Measurements from ENCODE around the gene SMTN. TPM values are rescaled to one million over a fixed set of nuclear protein-coding genes. Genes with fewer than 3 reads are reported as not detected.
"Not testable (repeated sequence)": the region's sequence is repeated elsewhere in the genome, so short reads cannot be mapped to it uniquely, and the experiment has no call there.

The SMTN gene
- polyA plus RNA-seq, 1 donor = 37.1 TPM

DNA sequence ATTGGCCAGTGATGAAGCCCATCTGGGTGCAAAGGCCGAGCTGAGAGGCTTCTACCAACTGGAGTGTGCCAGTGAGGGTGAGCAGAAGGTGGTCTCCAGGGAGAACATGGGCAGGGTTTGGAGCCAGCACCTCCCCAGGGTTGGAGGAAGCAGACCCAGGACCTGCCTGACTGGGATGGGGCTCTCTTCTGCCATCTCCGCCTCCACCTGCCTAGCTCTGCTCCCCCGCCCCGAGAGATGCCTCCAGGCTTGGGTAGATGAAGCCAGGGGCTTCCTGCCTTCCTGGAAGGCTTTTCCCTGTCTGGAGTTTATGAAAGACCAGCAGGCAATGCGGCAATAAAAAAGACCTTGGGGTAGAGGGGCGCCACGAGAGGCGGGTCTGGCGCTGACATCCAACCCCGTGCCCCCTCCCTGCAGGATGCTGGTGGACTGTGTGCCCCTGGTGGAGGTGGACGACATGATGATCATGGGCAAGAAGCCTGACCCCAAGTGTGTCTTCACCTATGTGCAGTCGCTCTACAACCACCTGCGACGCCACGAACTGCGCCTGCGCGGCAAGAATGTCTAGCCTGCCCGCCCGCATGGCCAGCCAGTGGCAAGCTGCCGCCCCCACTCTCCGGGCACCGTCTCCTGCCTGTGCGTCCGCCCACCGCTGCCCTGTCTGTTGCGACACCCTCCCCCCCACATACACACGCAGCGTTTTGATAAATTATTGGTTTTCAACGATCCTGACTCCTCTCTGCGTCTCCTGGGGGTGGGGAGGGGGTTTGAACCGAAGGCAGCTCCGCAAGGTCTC is 23.0 kb downstream of the SMTN start:
- no peak for DNase-seq

- DNase-seq = no peak
These were observed 23.8 kb downstream of the SMTN start for GRCh38 chr22:31104869-31105268.

GRCh38 chr22:31105282-31105929 is 24.3 kb downstream of the SMTN start:
- DNase-seq = no peak

DNA sequence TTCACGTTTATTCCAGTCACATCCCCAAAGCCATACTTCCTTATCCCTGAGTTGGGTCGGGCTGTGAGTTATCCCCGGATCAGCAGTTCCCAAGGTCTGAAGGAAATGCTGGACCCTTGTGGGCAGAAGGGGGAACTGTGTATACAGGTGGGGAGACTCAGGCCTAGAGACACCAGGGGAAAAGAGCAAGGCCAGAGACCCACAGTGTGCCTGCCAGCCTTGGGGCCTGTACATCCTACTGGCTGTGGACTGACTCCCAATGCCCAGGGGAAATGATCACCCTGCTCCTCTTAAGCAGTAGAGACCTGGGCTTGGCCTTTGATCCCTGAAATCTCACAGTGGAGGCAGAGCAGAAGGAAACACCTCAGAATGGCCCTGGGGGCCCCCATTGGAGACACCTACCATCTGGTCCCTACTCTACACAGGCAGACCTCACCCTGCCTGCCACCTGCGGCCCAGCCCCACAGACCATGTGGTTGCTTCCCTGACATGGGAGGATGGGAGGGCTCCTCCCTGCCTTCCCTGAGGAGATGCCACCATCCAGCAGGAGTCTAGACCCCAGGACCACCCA is 25.0 kb downstream of the SMTN start:
- DNase-seq = no peak

GRCh38 chr22:31106731-31107177 is 25.6 kb downstream of the SMTN start:
- no peak for DNase-seq

DNA sequence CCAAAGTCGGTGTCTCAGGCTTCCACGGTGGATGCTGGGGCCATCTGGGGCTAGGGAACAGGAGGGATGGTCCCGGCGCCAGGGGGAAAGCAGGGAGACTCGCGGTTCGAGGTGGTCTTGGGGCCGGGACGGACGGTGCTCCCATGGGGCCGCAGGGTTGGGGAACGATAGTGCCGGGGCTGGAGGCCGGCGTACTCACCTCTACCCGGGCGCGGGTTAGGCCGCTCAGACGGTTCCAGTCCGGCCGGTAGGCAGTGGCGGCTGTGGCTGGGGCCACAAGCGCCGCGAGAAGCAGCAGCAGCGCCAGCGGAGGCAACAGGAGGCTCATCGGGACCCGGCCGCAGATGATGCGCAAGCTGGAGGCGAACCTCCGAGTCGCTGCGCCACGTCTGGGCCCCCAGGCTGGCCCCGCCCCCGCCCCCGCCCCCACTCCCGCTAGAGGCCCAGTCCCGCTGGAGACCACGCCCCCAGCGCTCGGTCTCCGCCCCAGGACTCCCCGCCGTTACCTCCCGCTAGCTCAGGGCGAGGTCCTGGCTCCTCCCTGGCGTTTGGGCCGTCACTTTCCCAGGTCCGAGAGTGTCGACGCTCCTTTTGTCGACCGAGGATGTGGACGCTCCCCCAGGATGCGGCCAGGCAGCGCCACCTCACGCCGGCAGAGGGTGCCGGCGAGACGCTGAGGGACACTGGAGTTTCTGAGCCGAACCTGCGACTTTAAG is 26.2 kb downstream of the SMTN start, which contains the start of gene SELENOM:
Gene SELENOM (minus strand): TSS at position 391 of the 716 bp plus-strand sequence. CDS start 63 bp downstream, at position 328.
- peak; percentile 94 for DNase-seq

- DNase-seq = no peak
These were observed 26.7 kb downstream of the SMTN start for GRCh38 chr22:31107894-31108218.

DNA sequence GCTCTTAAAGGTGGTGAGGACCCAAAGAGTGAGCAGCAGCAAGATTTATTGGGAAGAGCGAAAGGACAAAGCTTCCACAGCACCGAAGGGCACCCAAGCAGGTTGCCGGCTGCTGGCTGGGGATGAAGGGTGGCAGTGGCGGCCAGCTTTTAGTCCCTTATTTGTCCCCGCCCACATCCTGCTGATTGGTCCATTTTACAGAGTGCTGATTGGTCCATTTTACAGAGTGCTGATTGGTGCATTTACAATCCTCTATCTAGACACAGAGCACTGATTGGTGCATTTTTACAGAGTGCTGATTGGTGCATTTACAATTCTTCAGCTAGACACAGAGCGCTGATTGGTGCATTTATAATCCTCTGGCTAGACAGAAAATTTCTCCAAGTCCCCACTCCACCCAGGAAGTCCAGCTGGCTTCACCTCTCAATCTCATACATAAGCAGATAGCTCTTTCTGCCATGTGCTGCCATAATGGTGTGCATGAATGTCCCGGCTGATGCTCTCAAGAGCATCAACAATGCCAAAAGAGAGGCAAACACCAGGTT is 31.5 kb downstream of the SMTN start:
- DNase-seq = not testable (repeated sequence)

GRCh38 chr22:31118046-31118820 is 37.1 kb downstream of the SMTN start:
- DNase-seq = no peak

GRCh38 chr22:31119026-31119717 is 38.1 kb downstream of the SMTN start:
- no peak for DNase-seq

DNA sequence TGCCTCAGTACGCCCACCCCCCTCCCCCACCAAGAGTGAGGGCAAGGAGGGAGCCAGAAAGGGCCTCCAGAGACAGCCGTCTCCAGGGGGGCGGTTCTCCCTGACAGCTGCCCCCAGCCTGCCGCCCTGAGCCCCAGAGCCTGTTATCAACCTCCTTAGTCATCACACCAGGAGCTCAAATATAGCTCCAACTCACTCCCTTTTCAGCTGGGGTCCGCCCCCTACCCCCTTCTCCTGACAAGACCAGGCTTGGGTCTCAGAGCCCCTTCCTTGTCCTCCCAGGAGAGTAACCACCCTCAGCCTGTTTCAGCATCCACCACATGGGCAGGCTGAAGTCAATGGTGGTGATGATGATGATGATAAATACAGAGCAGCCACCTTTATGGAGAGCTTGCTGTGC is 39.1 kb downstream of the SMTN start:
- DNase-seq = no peak

DNA sequence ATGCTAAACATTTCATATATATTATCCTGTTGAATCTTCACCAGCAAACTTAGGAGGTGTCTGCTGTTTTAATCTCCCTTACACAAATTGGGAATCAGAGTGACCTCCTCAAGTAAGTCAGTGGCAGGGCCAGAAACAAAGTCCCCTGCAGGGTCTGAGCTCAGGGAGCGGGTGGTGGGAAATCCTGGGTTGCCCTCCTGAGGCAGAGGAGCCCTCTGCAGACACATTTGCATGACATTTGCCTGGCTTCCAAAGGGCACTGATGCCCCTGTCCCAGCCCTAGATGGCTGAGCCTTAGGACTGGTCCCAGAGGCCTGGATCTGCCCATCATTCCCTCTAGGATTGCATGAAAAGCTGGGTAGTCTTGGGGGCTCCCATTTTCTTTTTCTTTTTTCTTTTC is 39.5 kb downstream of the SMTN start:
- no peak for DNase-seq

- no peak for DNase-seq
These were observed 40.3 kb downstream of the SMTN start for GRCh38 chr22:31121403-31121802.

DNA sequence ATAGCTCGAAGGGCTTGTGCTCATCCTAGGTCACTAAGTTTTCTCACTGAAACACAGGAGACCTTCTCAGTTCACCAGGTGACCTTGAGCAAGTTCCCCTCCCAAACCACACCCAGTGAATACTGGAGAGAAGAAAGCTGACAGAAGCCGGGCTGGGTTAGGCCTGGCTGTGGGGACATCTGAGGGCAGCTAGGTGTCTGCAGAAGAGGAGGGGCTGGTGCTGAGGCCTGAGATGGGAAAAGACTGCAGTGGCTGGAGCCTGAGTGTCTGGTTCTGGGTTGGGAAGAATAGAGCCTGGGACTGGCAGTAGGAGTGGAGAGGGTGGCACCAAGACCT is 41.0 kb downstream of the SMTN start:
- no peak for DNase-seq

DNA sequence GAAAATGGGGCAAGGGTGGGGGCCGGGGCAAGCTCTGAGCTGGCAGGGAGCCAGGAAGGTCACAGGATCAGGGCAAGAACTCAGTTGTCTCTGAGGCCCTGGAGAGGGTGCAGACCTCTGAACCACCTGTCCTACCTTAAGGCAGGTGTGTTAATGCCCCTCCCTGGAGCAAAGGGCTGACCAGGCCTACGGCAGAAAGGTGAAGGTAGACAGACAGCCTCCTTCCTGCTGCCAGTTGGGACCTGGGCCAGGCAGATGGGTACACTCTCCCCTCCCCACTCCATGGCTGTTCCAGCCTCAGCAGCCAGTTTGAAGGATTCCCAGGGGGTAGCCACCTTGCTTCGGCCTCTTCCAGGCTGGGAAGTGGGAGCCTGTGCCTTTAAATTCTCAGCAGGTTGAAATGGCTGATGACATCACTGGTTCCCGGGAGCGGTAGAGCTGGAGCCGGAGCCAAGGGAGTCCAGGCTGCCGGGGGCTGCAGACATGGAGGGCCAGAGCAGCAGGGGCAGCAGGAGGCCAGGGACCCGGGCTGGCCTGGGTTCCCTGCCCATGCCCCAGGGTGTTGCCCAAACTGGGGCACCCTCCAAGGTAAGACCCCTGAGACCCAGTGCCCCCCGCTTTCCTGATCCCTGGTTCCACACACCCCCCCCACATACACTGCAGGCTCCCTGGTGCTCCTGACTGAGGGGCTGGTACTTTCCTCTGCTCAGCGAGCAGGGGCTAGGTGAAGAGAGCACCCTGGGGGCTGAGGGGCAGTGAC is 41.6 kb downstream of the SMTN start, which contains the start of gene INPP5J:
Gene INPP5J (plus strand): TSS at position 435 of the 760 bp plus-strand sequence. CDS start 49 bp downstream, at position 484.
- peak; percentile 61 for DNase-seq

DNA sequence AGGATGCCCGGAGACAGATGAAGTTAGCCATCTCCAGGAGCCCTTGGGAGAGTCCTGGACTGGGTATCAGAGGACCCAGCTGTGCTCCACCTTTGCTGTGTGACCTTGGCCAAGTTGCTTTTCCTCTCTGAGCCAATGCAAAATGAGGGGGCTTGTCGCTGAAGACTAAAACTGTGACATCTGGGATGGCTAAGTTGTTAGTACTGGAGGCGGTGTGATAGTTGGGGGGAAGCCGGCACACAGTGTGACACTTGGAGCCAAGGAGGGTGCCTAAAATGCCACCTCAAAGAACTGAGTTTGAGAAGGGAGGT is 42.1 kb downstream of the SMTN start:
- DNase-seq = no peak

DNA sequence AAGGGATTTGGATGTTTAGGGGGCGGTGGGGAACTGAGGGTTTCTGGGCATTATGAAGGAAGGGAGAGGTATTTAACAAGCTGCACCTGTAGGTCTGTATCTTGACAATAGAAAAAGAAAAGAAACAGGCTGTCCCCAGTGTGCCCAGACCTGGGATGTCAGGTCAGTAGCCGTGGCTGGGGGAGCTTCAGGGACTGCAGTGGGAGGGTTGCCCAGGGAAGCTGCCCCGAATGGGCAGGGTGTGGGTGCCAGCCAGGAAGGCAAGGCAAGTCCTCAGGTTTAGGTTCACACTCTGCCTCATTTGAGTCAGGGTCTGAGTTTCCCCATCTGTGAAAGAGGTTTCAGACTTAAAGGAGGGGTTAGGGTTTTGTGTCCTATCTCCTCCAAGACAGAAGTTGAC is 43.2 kb downstream of the SMTN start:
- DNase-seq = no peak

GRCh38 chr22:31124811-31125465 is 43.8 kb downstream of the SMTN start:
- DNase-seq = no peak

- DNase-seq = no peak
These were observed 44.5 kb downstream of the SMTN start for GRCh38 chr22:31125521-31126117.

All from left kidney (tissue), 2 donors.